PFSK-1 (cell line): ENCODE results near the gene ADCK1.

Experiments used
- FOXP2 ChIP-seq: optimal IDR thresholded peaks from 2 replicates; pipeline ENCODE3; 2011; ENCODE audit warnings: borderline replicate concordance, control low read depth, inconsistent platforms; ENCODE audit not compliant: insufficient read depth; ENCODE audit errors: extremely low read length, extremely low read depth
- POLR2AphosphoS5 ChIP-seq: IDR thresholded peaks from 2 replicates; pipeline ENCODE4 v1.6.1; 2012; ENCODE audit warnings: low read depth, mild to moderate bottlenecking, control low read depth, low read length, moderate library complexity
- SIN3A ChIP-seq: IDR thresholded peaks from 2 replicates; pipeline ENCODE4 v1.6.1; 2012; ENCODE audit warnings: mild to moderate bottlenecking, low read length, moderate library complexity, borderline replicate concordance; ENCODE audit not compliant: insufficient read depth
- TAF1 ChIP-seq: IDR thresholded peaks from 2 replicates; pipeline ENCODE4 v1.6.1; 2012; ENCODE audit warnings: low read length, control low read depth, borderline replicate concordance; ENCODE audit not compliant: insufficient read depth
- TF ChIP-seq, protein P1 (sequence below), 2 experiments: IDR thresholded peaks; 2 replicates each; pipeline versions ENCODE4 v1.6.1 to v1.8.0; 2011 to 2012; ENCODE audit warnings: low read depth in 2 of 2, low read length in 2 of 2, control low read depth in 1 of 2, inconsistent platforms in 1 of 2, mild to moderate bottlenecking in 1 of 2, moderate library complexity in 1 of 2; ENCODE audit not compliant: insufficient read depth in 1 of 2

The ADCK1 gene

DNA sequence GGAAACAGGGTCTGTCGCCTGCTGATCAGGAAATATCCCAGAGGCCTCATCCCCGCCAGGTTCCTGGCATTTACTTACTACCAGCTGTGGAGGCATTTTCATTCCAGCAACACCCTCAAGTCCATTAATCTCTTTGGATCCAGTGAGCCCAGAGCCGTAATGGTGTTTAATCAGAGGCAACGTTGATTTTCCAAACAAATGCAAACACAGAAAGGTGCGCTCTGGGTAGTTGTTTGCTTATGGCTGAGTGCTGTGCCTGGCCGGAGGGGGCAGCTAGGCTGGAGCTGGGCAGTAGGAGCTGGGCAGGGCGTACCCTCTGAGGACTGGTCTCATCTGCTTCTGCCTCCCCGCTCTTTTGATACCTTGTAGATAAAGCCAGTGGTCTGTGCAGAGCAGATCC, 110.6 kb downstream of the ADCK1 start:
- TF ChIP-seq, protein P1, sequence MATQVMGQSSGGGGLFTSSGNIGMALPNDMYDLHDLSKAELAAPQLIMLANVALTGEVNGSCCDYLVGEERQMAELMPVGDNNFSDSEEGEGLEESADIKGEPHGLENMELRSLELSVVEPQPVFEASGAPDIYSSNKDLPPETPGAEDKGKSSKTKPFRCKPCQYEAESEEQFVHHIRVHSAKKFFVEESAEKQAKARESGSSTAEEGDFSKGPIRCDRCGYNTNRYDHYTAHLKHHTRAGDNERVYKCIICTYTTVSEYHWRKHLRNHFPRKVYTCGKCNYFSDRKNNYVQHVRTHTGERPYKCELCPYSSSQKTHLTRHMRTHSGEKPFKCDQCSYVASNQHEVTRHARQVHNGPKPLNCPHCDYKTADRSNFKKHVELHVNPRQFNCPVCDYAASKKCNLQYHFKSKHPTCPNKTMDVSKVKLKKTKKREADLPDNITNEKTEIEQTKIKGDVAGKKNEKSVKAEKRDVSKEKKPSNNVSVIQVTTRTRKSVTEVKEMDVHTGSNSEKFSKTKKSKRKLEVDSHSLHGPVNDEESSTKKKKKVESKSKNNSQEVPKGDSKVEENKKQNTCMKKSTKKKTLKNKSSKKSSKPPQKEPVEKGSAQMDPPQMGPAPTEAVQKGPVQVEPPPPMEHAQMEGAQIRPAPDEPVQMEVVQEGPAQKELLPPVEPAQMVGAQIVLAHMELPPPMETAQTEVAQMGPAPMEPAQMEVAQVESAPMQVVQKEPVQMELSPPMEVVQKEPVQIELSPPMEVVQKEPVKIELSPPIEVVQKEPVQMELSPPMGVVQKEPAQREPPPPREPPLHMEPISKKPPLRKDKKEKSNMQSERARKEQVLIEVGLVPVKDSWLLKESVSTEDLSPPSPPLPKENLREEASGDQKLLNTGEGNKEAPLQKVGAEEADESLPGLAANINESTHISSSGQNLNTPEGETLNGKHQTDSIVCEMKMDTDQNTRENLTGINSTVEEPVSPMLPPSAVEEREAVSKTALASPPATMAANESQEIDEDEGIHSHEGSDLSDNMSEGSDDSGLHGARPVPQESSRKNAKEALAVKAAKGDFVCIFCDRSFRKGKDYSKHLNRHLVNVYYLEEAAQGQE (IDR thresholded peaks at IDR 0.05; ENCODE audit: insufficient read depth in 1 of 2, low read depth in 2 of 2, low read length in 2 of 2), result no peak
- TF ChIP-seq SIN3A, result no peak
- TF ChIP-seq TAF1, result no peak
- TF ChIP-seq FOXP2, result no peak
- TF ChIP-seq POLR2AphosphoS5, result no peak

GRCh38 chr14:77911356-77911755, 111.4 kb downstream of the ADCK1 start:
- no peak for TF ChIP-seq SIN3A
- TF ChIP-seq FOXP2, result no peak
- TF ChIP-seq, protein P1 (IDR thresholded peaks at IDR 0.05; ENCODE audit: insufficient read depth in 1 of 2, low read depth in 2 of 2, low read length in 2 of 2), result no peak
- TF ChIP-seq TAF1, result no peak
- no peak for TF ChIP-seq POLR2AphosphoS5

- no peak for TF ChIP-seq SIN3A
- no peak for TF ChIP-seq TAF1
- no peak for TF ChIP-seq POLR2AphosphoS5
- TF ChIP-seq, protein P1 (IDR thresholded peaks at IDR 0.05; ENCODE audit: insufficient read depth in 1 of 2, low read depth in 2 of 2, low read length in 2 of 2), result no peak
- no peak for TF ChIP-seq FOXP2
Observed at GRCh38 chr14:77912754-77913556, 113.0 kb downstream of the ADCK1 start.

- TF ChIP-seq, protein P1 (IDR thresholded peaks at IDR 0.05; ENCODE audit: insufficient read depth in 1 of 2, low read depth in 2 of 2, low read length in 2 of 2), result no peak
- no peak for TF ChIP-seq SIN3A
- no peak for TF ChIP-seq TAF1
- no peak for TF ChIP-seq FOXP2
Observed at GRCh38 chr14:77914073-77914721, 114.3 kb downstream of the ADCK1 start.
